MM.1S (cell line): ENCODE measurements around the gene GCSAM.

Experiments
- DNase-seq: peaks from one replicate; pipeline ENCODE4 v3.0.0-alpha.2; 2015
- H2AFZ ChIP-seq: fragments of 300-600 bp; sonication (generic); 2 replicates; pipeline ENCODE4 v1.6.0; 2016; ENCODE audit warnings: antibody characterized with exemption, low read length
- H3F3A ChIP-seq: fragments of 300-600 bp; sonication (generic); 2 replicates; pipeline ENCODE4 v1.6.1; 2016; ENCODE audit warnings: mild to moderate bottlenecking, antibody characterized with exemption, low read length, moderate library complexity, mixed read lengths; ENCODE audit not compliant: insufficient read depth
- H3K27ac ChIP-seq: fragments of 300-600 bp; sonication (generic); 2 replicates; pipeline ENCODE4 v1.5.1; 2016; ENCODE audit warnings: mild to moderate bottlenecking, low read length
- H3K27me3 ChIP-seq: fragments of 300-600 bp; sonication (generic); replicated peaks from 2 replicates; pipeline ENCODE4 v1.6.0; 2016; ENCODE audit warnings: low read length; ENCODE audit not compliant: insufficient read depth
- H3K36me3 ChIP-seq: fragments of 300-600 bp; sonication (generic); replicated peaks from 2 replicates; pipeline ENCODE4 v1.6.1; 2016; ENCODE audit warnings: mild to moderate bottlenecking, low read length, mixed read lengths; ENCODE audit not compliant: insufficient read depth
- H3K4me1 ChIP-seq: fragments of 300-600 bp; sonication (generic); 2 replicates; pipeline ENCODE4 v1.6.1; 2016; ENCODE audit warnings: low read length, mixed read lengths
- H3K4me2 ChIP-seq: fragments of 300-600 bp; sonication (generic); 2 replicates; pipeline ENCODE4 v1.6.0; 2016; ENCODE audit warnings: low read depth, low read length
- H3K4me3 ChIP-seq: fragments of 300-600 bp; sonication (generic); 2 replicates; pipeline ENCODE4 v1.5.1; 2016; ENCODE audit warnings: low read length, mixed read lengths
- H3K79me2 ChIP-seq: fragments of 300-600 bp; sonication (generic); 2 replicates; pipeline ENCODE4 v1.6.1; 2016; ENCODE audit warnings: mixed run types, low read length, mixed read lengths
- H3K9ac ChIP-seq: fragments of 300-600 bp; sonication (generic); 2 replicates; pipeline ENCODE4 v1.6.1; 2016; ENCODE audit warnings: low read length, mixed read lengths
- H3K9me2 ChIP-seq: fragments of 300-600 bp; sonication (generic); replicated peaks from 2 replicates; pipeline ENCODE4 v1.6.1; 2016; ENCODE audit warnings: mild to moderate bottlenecking, low read length, mixed read lengths; ENCODE audit not compliant: insufficient read depth
- H3K9me3 ChIP-seq: fragments of 300-600 bp; sonication (generic); replicated peaks from 2 replicates; pipeline ENCODE4 v1.6.1; 2016; ENCODE audit warnings: mild to moderate bottlenecking, low read length, mixed read lengths; ENCODE audit not compliant: insufficient read depth
- H4K20me1 ChIP-seq: fragments of 300-600 bp; sonication (generic); 2 replicates; pipeline ENCODE4 v1.6.1; 2016; ENCODE audit warnings: mild to moderate bottlenecking, low read length, moderate library complexity, mixed read lengths; ENCODE audit not compliant: insufficient read depth
- CTCF ChIP-seq: fragments of 300-600 bp; sonication (generic); IDR thresholded peaks from 2 replicates; pipeline ENCODE4 v1.5.1; 2016; ENCODE audit warnings: antibody characterized with exemption, low read length, mixed read lengths
- EZH2 ChIP-seq: fragments of 300-600 bp; sonication (generic); optimal IDR thresholded peaks from 2 replicates; pipeline ENCODE3; 2017; ENCODE audit warnings: low read depth, mild to moderate bottlenecking, antibody characterized with exemption, low read length, mixed read lengths
- EZH2phosphoT487 ChIP-seq: fragments of 300-600 bp; sonication (generic); IDR thresholded peaks from 2 replicates; pipeline ENCODE4 v1.6.1; 2018; ENCODE audit warnings: antibody characterized with exemption, low read length

Gene GCSAM

GRCh38 chr3:112128843-112129727, 4.0 kb downstream of the GCSAM start:
- Histone ChIP-seq H3K9me2 (no peaks in the 10 kb centered on the region), H3K4me3 (no peak overlapping the region), H3K9me3 (no peaks in the 10 kb centered on the region), H3K79me2 (peaks cover 53% of the 10 kb centered on the region), H3K4me1 (peaks cover 72% of the 10 kb centered on the region), H3K27ac (peak overlapping the region; percentile 81), H3K9ac (peak overlapping the region; percentile 27; the same call in 1 of the 2 replicates), H4K20me1 (no peaks in the 10 kb centered on the region), H3K27me3 (no peaks in the 10 kb centered on the region), H3K36me3 (no peaks in the 10 kb centered on the region), H3K4me2 (peak overlapping the region; percentile 88; the same call in 1 of the 2 replicates), H2AFZ (no peak overlapping the region), H3F3A (peaks cover 64% of the 10 kb centered on the region)
- no peak for TF ChIP-seq EZH2phosphoT487
- TF ChIP-seq CTCF = no peak
- TF ChIP-seq EZH2 = no peak
- peak; percentile 82 for DNase-seq

- H3K4me3 ChIP-seq = peak overlapping the region; percentile 24
- no peak overlapping the region for H2AFZ ChIP-seq
- no peaks in the 10 kb centered on the region for H3K9me3 ChIP-seq
- H3K27ac ChIP-seq = peak overlapping the region; percentile 81
- H3K4me2 ChIP-seq = peak overlapping the region; percentile 68
- H4K20me1 ChIP-seq = no peaks in the 10 kb centered on the region
- H3F3A ChIP-seq = peaks cover 52% of the 10 kb centered on the region
- 0 out of 2 replicates have a peak, but pooled peaks cover 3% of the 10 kb centered on the region for H3K36me3 ChIP-seq
- peak; percentile 42 for DNase-seq
- no peak for TF ChIP-seq CTCF
- TF ChIP-seq EZH2 = no peak
- no peak for TF ChIP-seq EZH2phosphoT487
- peak overlapping the region; percentile 40 for H3K9ac ChIP-seq
- peaks cover 66% of the 10 kb centered on the region for H3K79me2 ChIP-seq
- peaks cover 68% of the 10 kb centered on the region for H3K4me1 ChIP-seq
- H3K27me3 ChIP-seq = no peaks in the 10 kb centered on the region
- H3K9me2 ChIP-seq = no peaks in the 10 kb centered on the region
Measured at GRCh38 chr3:112127522-112128494, 5.2 kb downstream of the GCSAM start.

GRCh38 chr3:112126511-112126911, 6.5 kb downstream of the GCSAM start:
- H3K9ac ChIP-seq = peak overlapping the region; percentile 40

More at GRCh38 chr3:112126511-112126911, 6.5 kb downstream of the GCSAM start:
- H3K79me2 ChIP-seq = peaks cover 58% of the 10 kb centered on the region
- H3K4me1 ChIP-seq = peaks cover 80% of the 10 kb centered on the region
- no peaks in the 10 kb centered on the region for H3K9me2 ChIP-seq
- no peaks in the 10 kb centered on the region for H4K20me1 ChIP-seq
- H3F3A ChIP-seq = peaks cover 50% of the 10 kb centered on the region
- DNase-seq = no peak
- TF ChIP-seq EZH2phosphoT487 = no peak
- TF ChIP-seq CTCF = no peak
- no peak for TF ChIP-seq EZH2
- no peaks in the 10 kb centered on the region for H3K9me3 ChIP-seq
- H3K4me3 ChIP-seq = no peak overlapping the region
- H3K4me2 ChIP-seq = peak overlapping the region; percentile 68
- peak overlapping the region; percentile 81; the same call in 1 of the 2 replicates for H3K27ac ChIP-seq
- no peak overlapping the region for H2AFZ ChIP-seq
- no peaks in the 10 kb centered on the region for H3K27me3 ChIP-seq
- H3K36me3 ChIP-seq = 0 out of 2 replicates have a peak, but pooled peaks cover 3% of the 10 kb centered on the region
